CD4-positive, alpha-beta T cell treated with Interleukin-1 beta for 1 hour (primary cell): ENCODE measurements around the gene NUMA1.
A peak's percentile ranks its signal among the peaks of the same experiment; 100 is the strongest.

Experiments used
- DNase-seq, 2 donors: peaks; one replicate each; pipeline ENCODE4 v3.0.0-alpha.2; 2020 to 2022

NUMA1 gene

GRCh38 chr11:72080326-72081183 lies at the start of gene NUMA1, which contains the start of gene LRRC51:
Gene NUMA1 (minus strand): TSS chr11:72080542. CDS start chr11:72035943, 44,599 bp downstream.
Gene LRRC51 (plus strand): TSS chr11:72080850. CDS start chr11:72089084, 8,234 bp downstream.
- DNase-seq: peak; percentile 100

- no peak for DNase-seq
These were observed 49.0 kb upstream of the NUMA1 start for GRCh38 chr11:72129381-72129780.

- no peak for DNase-seq
These were observed 47.6 kb upstream of the NUMA1 start for GRCh38 chr11:72127923-72128322.

GRCh38 chr11:72125956-72126355 lies 45.6 kb upstream of the NUMA1 start:
- no peak for DNase-seq

- DNase-seq: no peak
These were observed 43.7 kb upstream of the NUMA1 start for GRCh38 chr11:72124046-72124445.

- DNase-seq: no peak
These were observed 42.8 kb upstream of the NUMA1 start for GRCh38 chr11:72123117-72123653.

- DNase-seq: no peak
These were observed 42.3 kb upstream of the NUMA1 start for GRCh38 chr11:72122607-72123006.

GRCh38 chr11:72120930-72121329 lies 40.6 kb upstream of the NUMA1 start:
- DNase-seq: no peak

GRCh38 chr11:72119198-72119597 lies 38.9 kb upstream of the NUMA1 start:
- DNase-seq: no peak

GRCh38 chr11:72116019-72116755 lies 35.8 kb upstream of the NUMA1 start:
- no peak for DNase-seq

- DNase-seq: no peak
These were observed 34.2 kb upstream of the NUMA1 start for GRCh38 chr11:72114570-72114969.

- no peak for DNase-seq
These were observed 32.9 kb upstream of the NUMA1 start for GRCh38 chr11:72112978-72113808.

- DNase-seq: peak; percentile 99
These were observed 32.0 kb upstream of the NUMA1 start, which contains the start of gene ANAPC15 for GRCh38 chr11:72112143-72112977. Gene ANAPC15 (minus strand): TSS chr11:72112695. CDS start chr11:72111276, 1,419 bp downstream.

GRCh38 chr11:72111300-72112142 lies 31.2 kb upstream of the NUMA1 start:
- no peak for DNase-seq

GRCh38 chr11:72105888-72106287 lies 25.5 kb upstream of the NUMA1 start, which contains the start of gene TOMT:
Gene TOMT (plus strand): TSS chr11:72105924. CDS start chr11:72105952, 28 bp downstream.
- no peak for DNase-seq

- no peak for DNase-seq
These were observed 23.4 kb upstream of the NUMA1 start for GRCh38 chr11:72103754-72104167.

GRCh38 chr11:72102946-72103753 lies 22.8 kb upstream of the NUMA1 start, which contains the start of gene LAMTOR1:
Gene LAMTOR1 (minus strand): TSS chr11:72103297. CDS start chr11:72103224, 73 bp downstream.
- DNase-seq: peak; percentile 97 to 98

- DNase-seq: no peak
These were observed 22.2 kb upstream of the NUMA1 start for GRCh38 chr11:72102631-72102945.

- no peak for DNase-seq
These were observed 21.8 kb upstream of the NUMA1 start for GRCh38 chr11:72102162-72102561.

GRCh38 chr11:72100462-72100861 lies 20.1 kb upstream of the NUMA1 start:
- DNase-seq: peak in 1 of 2 donors; percentile 32
